ENCODE data around the gene ADH4.
"Not testable (repeated sequence)": the region's sequence is repeated elsewhere in the genome, so short reads cannot be mapped to it uniquely, and the experiment has no call there.

The ADH4 gene

GRCh38 chr4:99135541-99136162, 8.4 kb downstream of the ADH4 start:
- no peak for DNase-seq
- intact Hi-C loops (cut with DNase I): no loop called here

- DNase-seq: no peak
- intact Hi-C loops (cut with DNase I): no loop called here
Observed at GRCh38 chr4:99134586-99134985, 9.5 kb downstream of the ADH4 start.

GRCh38 chr4:99131378-99131777, 12.7 kb downstream of the ADH4 start:
- no peak for DNase-seq
- intact Hi-C loops (cut with DNase I): no loop called here

- DNase-seq: no peak
- intact Hi-C loops (cut with DNase I): no loop called here
Observed at GRCh38 chr4:99126376-99126775, 17.7 kb downstream of the ADH4 start.

GRCh38 chr4:99121008-99121407, 23.1 kb downstream of the ADH4 start:
- intact Hi-C loops (cut with DNase I): no loop called here

GRCh38 chr4:99120501-99120900, 23.6 kb downstream of the ADH4 start:
- intact Hi-C loops (cut with DNase I): no loop called here
- DNase-seq: peak in 1 of 10 donors; percentile 37

More at GRCh38 chr4:99121008-99121407, 23.1 kb downstream of the ADH4 start:
- DNase-seq: no peak

- intact Hi-C loops (cut with DNase I): loop anchor here (2.0 kb wide), 1 partner anchor 345 kb away; no protein-coding TSS in a partner anchor
- no peak for DNase-seq
Observed at GRCh38 chr4:99117876-99118693, 26.0 kb downstream of the ADH4 start.

- DNase-seq; intact Hi-C loops (cut with DNase I): not testable (repeated sequence)
Observed at GRCh38 chr4:99117122-99117841, 26.8 kb downstream of the ADH4 start.

- DNase-seq; intact Hi-C loops (cut with DNase I): not testable (repeated sequence)
Observed at GRCh38 chr4:99109286-99109685, 34.8 kb downstream of the ADH4 start.

- no peak for DNase-seq
- intact Hi-C loops (cut with DNase I): no loop called here
Observed at GRCh38 chr4:99104153-99104552, 39.9 kb downstream of the ADH4 start.

- DNase-seq: no peak
- intact Hi-C loops (cut with DNase I): no loop called here
Observed at GRCh38 chr4:99103166-99103565, 40.9 kb downstream of the ADH4 start.

- no peak for DNase-seq
- intact Hi-C loops (cut with DNase I): no loop called here
Observed at GRCh38 chr4:99102634-99103033, 41.5 kb downstream of the ADH4 start.

- DNase-seq: no peak
- intact Hi-C loops (cut with DNase I): no loop called here
Observed at GRCh38 chr4:99100876-99101275, 43.2 kb downstream of the ADH4 start.

GRCh38 chr4:99099814-99100213, 44.3 kb downstream of the ADH4 start:
- intact Hi-C loops (cut with DNase I); DNase-seq: not testable (repeated sequence)

GRCh38 chr4:99099311-99099710, 44.8 kb downstream of the ADH4 start:
- DNase-seq: peak in 1 of 10 donors; percentile 52
- intact Hi-C loops (cut with DNase I): no loop called here

- intact Hi-C loops (cut with DNase I); DNase-seq: not testable (repeated sequence)
Observed at GRCh38 chr4:99091841-99092240, 52.3 kb downstream of the ADH4 start.

GRCh38 chr4:99091216-99091575, 52.9 kb downstream of the ADH4 start:
- intact Hi-C loops (cut with DNase I): no loop called here
- no peak for DNase-seq

- intact Hi-C loops (cut with DNase I): no loop called here
Observed at GRCh38 chr4:99090481-99091215, 53.4 kb downstream of the ADH4 start.

GRCh38 chr4:99088481-99089365, 55.4 kb downstream of the ADH4 start, which contains the start of gene ADH5:
TSS of gene ADH5 (minus strand) at chr4:99088788. CDS start at chr4:99088700, 88 bp downstream.
- peak; percentile 67 to 96 (median 76) for DNase-seq
- intact Hi-C loops (cut with DNase I): loop anchor here (1.0 to 10.0 kb wide), 2 partner anchors 94 to 160 kb away; partner anchors contain the start of gene METAP1

More at GRCh38 chr4:99090481-99091215, 53.4 kb downstream of the ADH4 start:
- DNase-seq: no peak
